GM21723 (cell line): ENCODE data around the gene POLR3G.
A peak's percentile ranks its signal among the peaks of the same experiment; 100 is the strongest.

ENCODE experiments used
- ATAC-seq: cut with Tn5 transposase; IDR thresholded peaks from one replicate; pipeline ENCODE4 v1.9.1; 2021; ENCODE audit warnings: mild to moderate bottlenecking, moderate library complexity; ENCODE audit not compliant: unreplicated experiment

POLR3G gene

DNA sequence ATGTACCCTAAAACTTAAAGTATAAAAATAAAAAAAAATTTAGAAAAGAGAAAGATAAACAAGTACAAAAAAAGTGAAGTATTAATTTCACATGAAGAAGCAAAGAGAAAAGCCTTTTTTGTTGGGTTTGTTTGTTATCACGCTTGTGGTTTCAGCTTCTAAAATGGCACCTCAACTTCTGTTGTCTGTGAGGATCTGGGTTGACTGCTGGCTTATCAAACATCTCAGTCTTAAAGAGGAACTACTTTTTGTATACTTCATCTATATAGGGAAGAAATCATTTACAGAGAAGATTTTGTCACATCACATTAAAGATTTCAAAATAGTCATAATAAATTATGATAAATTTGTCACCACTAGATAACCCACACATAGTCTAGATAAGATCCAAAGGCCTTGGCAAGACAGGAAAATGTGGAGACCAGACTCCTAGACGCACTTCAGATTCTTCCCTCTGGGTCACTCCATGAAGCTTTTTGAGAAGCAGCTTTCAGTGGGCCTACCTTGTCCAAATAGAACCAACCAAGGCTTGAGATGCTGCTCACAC is 75.1 kb downstream of the POLR3G start:
- no peak for ATAC-seq

- no peak for ATAC-seq
Observed at GRCh38 chr5:90550963-90551362, 76.3 kb downstream of the POLR3G start.

DNA sequence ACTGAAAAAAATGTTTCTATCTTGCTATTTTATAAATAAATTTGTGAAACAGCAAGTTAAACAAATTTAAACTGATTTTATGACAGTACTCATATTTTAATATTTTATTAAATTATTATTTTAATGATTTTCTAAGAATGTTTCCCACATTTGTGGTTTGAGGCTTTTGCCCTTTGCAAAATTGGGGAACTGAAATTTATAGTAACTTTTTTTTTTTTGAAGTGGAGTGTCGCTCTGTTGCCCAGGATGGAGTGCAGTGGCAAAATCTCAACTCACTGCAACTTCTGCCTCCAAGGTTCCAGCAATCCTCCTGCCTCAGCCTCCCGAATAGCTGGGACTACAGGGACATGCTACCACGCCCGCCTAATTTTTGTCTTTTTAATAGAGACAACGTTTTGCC is 76.7 kb downstream of the POLR3G start:
- no peak for ATAC-seq

DNA sequence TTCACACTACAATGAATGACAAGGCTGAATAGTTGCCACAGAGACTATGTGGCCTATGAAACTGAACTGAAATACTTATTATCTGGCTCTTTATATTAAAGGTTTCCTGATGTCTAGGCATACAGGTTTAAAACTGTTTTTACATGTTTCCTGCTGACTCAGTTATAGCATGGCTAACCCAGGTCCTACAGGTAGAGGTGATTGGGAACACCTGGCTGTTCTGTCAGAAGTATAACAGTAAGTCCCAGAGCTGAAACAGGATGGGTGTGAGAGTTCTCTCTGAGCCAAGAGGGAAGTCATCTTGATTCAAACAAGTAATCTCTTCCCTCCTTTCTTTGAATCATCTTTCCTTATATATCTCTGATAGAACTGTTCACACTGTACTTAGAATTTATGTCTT is 79.0 kb downstream of the POLR3G start:
- ATAC-seq = no peak

GRCh38 chr5:90554358-90555006 is 79.8 kb downstream of the POLR3G start:
- ATAC-seq = no peak

DNA sequence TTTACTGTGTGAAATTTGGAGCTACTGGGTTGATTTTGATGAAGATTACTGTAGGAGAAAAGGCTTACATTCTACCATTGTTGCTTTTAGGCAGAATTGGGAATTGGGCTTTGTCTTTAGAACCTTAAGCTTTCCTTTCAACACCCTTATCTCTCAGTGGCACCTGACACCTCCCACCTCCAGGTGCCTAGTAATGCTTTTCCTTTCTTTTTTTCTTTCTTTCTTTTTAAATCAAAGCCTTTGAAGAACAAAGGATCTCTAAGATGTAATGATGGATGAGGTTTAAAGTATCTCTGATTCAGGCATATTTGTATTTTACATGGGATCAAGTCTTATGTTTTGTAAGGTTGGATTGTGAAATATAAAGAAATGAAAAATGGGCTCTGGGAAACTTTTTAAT is 81.0 kb downstream of the POLR3G start:
- ATAC-seq = no peak

DNA sequence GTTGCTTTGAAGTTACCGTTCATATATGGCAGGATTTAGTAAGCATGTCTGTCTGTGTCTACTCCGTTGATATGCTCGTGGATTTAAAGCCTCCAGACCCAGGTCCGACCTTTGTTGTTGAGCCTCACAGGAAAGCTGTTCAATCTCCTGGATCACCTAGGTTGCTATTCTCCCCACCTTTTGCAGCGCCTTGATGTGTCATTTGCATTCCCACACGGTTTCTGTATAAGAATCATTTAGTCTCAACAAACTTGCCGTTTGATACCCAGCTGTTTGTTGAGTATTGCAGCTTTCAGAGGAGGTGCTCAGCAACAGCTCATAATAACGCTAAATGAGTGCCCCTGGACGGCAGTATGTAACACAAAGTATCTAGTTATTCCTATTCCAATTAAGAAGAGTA is 82.7 kb downstream of the POLR3G start:
- ATAC-seq = no peak

DNA sequence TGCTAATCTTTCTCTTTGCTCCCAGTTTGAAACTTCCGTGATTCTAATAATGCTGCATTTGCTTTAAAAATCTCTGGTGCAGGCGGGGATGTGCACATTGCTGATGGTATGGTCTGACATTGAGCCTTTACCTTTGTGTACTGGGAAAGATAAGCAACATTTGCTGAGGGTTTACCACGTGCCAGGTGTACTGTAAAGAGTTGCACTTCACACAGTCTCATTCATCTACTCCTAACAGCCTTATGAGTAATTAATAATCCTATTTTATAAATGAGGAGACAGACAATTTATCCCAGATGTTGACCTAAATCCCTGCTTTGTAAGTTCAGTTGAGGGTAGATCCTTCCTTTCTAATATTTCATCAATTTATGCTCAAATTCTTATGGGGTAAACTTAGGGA is 83.2 kb downstream of the POLR3G start:
- ATAC-seq = no peak

GRCh38 chr5:90558344-90559192 is 83.9 kb downstream of the POLR3G start, which contains the start of gene ADGRV1:
ADGRV1 (plus strand) TSS chr5:90558797; CDS start chr5:90558896, 99 bp downstream.
- ATAC-seq = peak; percentile 46

DNA sequence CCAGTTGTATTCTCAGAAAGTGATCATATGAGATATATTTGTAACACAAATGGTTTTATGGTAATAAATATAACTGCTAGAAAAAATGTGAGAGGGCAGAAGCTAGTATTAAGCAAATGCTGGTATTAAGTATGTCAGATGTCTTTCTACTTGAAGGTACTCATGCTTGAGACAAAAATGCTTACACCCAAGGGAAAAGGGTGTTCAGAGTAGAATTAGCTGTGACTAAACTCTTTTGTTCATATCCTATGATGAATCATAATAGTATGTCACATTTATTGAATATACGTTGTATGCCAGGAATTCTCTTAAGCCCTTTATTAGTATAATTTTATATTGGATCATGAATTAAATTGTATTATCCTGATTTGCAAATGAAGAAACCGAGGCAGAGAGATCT is 86.1 kb downstream of the POLR3G start:
- no peak for ATAC-seq

DNA sequence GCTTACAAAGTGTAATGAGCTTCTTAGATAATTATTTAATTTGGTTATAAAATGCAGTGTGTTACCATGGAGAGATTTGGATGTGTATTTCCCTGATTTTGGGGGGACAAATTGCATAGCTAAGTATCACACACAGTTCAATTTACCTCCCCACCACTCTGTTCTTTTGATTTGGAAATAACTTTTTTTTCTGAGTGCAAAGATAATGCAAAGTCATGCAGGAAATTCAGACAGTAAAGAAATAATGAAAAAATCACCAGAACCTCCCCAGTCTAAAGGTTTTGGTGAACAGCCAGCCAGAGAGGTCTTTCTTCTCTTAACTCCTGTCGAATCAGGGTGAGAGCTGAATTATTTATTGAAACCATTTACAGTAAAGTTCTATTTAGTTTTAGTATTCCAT is 87.1 kb downstream of the POLR3G start:
- no peak for ATAC-seq

DNA sequence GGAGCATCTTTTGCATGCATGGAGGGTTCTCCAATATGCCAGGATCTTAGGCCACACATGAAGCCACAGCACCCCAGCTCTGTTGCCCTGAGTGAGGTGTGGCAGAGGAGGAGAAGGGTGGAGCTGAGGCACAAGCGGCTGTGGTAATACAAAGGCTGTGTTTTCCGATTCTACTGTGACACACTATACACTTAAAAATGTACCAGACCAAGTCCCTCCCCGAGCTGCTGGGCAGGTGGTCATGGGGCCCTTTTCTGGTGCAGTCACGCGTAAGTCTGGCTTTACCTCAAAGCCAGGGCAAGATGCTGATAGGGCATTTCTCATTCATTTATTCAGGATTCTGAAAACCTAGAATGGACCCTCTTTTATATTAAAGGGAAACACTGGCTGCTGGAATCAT is 87.7 kb downstream of the POLR3G start:
- ATAC-seq = no peak

DNA sequence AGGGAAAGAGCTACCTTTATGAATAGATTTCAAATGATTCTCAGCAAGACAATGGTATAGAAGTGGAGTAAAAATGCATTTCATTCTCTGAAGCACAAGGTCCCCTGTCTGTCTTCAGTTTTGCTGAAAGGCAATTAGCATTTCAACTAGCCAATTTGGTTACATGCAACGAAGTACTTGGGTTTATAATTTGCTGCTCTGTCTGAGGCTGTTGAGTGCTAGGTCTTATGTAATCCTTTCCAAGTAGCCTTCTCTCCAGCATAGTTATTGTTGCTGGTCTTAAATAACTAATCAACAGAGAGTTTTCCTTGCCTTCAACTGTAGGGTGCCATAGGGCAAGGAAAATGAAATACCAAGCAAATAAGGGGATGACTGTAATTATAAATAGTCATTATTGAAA is 88.4 kb downstream of the POLR3G start:
- no peak for ATAC-seq
